Glomerular endothelial cell (primary cell): ENCODE measurements around the gene MSLN. TPM values are rescaled to one million over a fixed set of nuclear protein-coding genes. Genes with fewer than 3 reads are reported as not detected.
"Not testable (repeated sequence)": the region's sequence is repeated elsewhere in the genome, so short reads cannot be mapped to it uniquely, and the experiment has no call there.

Source experiments
- DNase-seq: peaks from one replicate; pipeline ENCODE4 v3.0.0-alpha.2; 2011; ENCODE audit warnings: low read depth, low spot score; ENCODE audit errors: extremely low read depth
- total RNA-seq: library from RNA; depleted of rRNA; stranded (reverse); fragments of >200 nt; gene quantifications from 2 replicates; pipeline ENCODE4 v1.2.3, GENCODE V29; 2015

Gene MSLN
- total RNA-seq, 1 donor from 2014 or later = 2.1 TPM

DNA sequence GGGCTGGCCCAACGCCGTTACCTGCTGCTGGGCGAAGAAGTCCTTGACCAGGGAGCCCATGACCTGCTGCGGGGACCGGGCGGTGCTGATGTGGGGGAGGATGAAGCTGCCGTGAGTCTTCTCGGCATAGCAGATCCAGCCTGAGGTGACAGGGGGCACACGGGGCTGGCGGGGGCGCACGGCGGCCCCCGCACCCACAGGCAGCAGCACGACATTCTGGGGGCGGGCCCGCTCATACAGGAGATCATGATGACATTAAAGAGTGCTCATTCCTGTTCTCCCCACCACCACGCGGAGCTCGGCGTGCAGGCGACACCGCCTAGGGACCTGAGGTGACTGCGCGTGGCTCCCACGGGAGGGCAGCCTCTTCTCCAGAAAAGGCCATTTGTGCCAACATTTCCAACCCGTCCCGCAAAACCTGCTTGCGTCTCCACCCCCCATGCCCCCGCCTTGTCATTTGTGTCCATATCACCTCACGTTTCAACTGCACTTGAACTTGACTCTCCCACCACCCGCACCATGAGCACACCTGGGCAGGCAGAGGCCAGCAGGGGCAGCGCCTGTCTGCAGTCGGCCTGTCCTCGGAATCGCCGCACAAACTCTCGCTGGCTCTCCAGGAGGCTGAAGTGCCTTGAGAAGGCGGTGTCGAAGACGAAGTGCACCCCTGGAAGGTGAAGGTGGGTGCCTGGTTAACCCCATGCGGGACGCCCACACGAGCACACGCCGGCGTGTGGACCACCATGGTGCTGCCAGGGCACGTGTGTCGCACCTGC lies 26.1 kb upstream of the MSLN start:
- no peak for DNase-seq

DNA sequence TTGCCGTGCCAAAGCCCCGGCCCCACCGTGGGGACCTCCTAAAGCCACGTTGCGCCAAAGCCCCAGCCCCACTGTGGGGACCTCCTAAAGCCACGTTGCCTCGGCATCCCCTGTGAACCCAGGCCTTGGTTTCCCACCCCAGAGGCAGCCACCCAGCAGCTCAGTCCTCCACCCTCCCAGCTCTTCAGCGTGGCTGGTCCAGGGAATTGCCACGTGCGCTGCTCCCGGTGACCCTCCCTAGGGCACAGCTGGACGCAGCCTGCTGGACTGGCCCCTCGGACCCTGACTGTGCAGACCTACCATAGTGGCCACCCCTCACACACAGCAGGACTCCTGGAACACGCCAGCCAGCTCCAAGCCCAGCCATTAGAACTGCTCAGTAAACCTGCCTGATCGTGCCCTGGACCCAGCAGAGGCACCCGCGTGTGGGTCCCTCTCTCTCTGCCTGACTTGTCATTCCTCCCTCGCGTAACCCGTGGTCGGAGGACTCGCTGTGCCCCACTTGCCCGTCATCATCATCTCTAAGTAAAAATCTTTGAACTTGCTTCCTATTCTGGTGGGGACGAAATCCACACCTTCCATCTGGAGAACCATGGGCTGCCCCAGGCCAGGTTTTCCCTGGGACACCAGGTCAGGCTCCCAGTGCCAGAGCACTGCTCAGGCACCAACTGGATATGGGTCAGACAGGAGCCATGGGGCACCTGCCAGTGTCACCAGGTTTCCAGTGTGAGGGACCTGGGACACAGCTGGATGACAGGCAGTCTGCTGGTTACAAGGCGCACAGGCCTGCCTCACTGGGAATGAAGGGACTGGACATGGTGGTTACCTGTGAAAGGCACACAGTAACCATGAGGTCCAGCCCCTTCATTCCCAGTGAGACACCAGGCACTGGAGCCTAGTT lies 25.3 kb upstream of the MSLN start:
- no peak for DNase-seq

DNA sequence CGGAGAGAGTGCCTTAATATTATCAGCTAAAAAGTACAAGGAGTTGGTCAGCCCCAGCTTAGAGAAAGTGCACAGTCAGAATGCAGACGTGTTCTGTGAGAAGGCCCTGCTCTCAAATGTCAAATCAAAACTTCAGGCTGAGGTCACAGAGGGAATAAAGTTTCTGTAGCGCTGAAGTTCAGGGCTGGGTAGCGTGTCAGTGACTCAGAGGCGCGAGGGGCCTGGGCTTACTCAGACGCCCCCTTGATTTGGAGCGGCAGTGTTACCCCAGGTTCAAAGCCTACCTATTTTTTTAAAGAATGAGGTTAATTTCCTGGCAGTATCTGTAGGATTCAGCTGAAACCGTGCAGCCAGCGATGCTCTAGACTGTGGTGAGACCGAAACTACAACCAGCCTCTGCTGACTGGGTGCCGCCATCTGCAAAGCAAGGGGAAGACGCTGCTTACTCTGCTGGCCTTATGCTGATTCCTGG lies 24.5 kb upstream of the MSLN start:
- no peak for DNase-seq

DNA sequence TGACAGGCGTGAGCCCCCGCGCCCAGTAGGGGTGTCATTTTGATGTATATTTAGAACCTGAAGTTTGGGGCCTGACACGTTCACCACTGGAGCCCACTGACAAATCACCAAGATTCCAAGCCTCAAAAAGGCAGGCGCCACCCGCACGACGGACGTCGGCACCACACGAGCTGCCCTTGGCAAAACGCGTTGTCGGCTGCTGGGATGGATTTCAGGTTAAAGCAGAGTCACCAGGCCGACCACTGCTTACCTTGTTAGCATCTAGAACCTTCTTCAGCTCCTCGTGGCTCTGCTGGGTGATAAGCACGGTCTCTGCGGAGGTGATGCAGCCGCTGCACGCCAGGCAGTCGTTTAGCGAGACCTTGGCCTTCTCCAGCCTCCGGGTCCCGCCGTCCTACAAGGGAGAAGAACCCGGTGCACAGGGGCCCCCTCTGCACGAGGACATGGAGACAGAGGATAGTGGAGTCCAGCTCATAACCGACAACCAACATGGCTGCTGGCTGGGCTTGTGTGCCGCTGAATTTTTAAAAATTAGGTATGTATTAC lies 23.5 kb upstream of the MSLN start:
- DNase-seq = no peak

DNA sequence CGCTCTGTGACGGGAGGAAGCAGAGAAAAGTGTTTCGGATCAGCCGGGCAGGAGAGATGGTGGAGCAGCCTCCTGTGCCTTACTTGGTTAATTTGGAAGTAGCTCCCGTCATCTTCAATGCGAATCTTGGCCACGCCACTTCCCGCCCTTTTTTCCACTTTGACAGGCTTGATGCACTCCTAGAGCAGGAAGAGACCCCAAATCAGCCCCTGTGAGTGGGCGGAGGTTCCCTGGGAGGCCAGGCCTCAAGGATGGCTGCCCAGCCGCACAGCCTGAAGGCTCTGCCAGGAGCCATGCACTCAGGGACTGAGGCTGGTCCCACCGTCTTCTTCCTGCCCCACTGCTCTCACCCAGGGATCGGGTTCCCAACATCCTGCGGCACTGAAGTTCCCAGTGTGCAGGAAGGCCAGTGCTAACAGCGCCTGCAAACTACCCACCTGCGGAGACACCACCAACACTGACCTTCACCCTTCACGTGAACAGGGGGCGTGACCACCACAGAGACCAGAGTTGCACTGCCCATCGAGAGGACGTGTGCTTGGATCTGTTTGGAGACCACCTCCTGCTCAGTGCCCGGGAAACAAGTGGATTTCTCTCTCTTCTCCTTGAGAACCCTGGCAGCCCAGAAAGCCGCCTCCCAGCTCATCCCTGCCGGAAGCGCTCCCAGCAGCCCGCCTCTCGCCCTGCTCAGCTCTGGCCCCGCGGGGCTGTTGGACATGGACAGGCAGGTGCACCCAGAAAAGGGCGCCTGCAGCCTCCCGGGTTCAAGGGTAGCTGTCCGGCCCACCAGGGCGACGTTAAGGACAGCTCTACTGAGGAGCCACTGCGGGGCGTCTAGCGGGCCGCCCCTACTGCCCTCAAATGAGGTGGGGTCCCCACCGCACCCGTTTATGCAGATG lies 20.7 kb upstream of the MSLN start:
- no peak for DNase-seq

DNA sequence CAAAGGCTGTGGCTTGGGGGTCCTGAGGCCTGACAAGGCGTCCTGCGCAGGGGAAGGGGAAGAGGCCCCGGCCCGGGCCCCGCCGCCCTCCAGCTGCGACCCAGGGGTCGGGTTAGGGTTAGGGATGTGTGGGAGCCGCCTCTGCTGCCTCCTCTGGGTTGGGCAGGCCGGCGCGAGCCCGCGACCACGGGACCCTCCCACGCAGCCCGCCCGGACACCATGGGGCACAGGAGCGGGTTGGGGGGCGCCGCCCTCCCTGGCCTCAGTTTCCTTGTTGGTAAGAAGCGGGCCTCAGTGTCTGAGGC lies 20.1 kb upstream of the MSLN start:
- no peak for DNase-seq

DNA sequence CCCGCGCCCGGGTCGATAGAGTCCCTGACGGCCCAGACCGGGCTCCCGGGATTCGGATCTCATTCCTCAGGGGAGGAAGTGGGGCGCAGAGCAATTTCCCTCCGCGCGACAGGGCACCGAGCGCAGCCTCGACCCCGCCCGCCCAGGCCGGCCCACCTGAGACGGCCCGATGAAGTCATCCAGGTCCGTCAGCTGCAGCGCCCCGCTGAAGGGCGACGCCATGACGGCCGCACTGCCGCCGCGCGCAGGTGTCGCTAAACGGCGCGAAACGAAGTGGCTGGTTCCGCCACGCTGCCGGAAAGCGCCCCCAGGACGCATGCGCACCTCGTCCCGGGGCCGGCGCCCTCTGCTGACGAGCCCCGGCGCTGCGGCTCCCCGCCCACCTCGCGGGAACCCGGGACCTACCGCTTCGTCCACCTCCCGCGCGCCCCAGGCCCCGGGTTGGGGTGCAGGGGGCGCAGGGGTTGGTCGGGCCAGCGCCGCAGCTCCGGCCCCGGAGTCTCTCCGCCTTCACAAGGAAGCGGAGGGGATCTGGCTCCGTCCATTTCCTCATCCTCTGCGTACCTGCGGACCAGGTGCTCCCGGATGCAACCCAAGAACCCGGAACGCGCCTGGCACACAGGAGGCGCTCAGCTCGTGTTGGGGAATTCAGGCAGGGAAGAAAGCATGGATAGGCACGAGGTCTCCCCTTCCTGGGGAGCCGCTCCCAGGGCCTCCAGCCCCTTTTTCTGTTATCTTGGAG lies 19.6 kb upstream of the MSLN start, which contains the start of gene CIAO3:
Gene CIAO3, minus strand, starts transcription at position 234 of the 742 bp plus-strand sequence. Its CDS starts 12 bp downstream, at position 222.
- DNase-seq = peak; percentile 16

DNA sequence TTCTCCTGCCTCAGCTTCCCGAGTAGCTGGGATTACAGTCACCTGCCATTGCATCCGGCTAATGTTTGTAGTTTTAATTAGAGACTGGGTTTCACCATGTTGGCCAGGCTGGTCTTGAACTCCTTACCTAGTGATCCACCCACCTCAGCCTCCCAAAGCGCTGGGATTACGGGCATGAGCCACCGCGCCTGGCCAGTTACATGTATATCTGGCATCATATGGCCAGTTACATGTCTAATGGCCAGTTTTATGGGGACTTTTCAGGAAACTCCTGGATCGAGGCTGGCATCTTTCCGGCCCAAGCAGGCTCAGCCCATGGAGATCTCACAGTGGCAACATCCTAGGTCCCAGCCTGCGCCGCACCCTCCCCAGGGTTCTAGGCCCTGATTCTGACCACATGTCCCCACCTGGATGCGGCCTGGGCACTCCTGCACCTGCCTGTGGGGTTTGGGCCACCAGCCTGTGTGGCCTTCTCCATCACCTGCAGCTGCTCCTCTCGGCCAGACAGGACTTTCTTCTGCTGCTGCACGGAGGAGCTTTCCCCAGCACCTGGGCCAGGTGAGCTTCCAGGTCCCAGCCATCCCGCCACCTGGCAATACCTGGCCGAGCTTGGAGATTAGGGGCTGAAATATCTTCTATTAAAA lies 18.4 kb upstream of the MSLN start:
- DNase-seq = no peak

DNA sequence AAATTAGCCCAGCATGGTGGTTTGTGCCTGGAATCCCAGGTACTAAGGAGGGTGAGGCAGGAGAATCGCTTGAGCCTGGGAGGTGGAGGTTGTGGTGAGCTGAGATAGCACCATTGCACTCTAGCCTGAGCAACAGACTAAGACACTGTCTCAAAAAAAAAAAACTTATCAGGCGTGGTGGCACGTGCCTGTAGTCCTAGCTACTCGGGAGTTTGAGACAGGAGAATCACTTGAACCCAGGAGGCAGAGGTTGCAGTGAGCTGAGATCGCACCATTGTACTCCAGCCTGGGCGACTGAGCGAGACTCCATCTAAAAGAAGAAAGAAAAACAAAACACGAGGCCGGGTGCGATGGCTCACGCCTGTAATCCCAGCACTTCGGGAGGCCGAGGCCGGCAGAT lies 17.6 kb upstream of the MSLN start:
- DNase-seq = not testable (repeated sequence)

DNA sequence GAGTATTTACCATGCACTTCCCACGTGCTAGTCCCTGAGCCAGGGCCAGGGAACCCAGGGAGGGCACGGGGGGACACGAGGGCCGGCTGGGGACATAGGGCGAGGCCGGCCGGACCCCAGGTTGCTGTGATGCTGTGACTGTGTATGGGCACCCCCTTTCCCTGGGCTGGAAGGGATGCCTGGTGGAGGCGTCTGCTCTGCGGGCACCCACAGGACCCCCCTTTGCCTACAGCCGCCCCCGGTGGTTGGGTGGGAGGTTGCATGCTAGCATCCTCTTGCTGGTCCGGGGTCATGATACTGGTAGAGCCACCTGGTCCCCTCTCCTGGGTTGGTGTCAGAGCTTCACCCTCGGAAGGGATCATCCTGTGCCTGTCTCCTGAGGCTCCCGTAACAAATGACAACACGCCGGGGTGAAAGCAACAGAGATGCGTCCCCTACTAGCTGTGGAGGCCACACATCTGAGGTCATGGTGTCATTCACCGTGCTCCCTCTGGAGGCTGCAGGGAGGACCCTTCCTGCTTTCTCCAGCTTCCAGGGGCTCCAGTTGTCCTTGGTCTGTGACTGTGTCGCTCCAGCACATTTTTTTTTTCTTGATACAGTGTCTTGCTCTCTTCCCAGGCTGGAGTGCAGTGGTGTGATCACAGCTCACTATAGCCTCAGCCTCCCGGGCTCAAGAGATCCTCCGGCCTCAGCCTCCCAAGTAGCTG lies 16.6 kb upstream of the MSLN start:
- no peak for DNase-seq

DNA sequence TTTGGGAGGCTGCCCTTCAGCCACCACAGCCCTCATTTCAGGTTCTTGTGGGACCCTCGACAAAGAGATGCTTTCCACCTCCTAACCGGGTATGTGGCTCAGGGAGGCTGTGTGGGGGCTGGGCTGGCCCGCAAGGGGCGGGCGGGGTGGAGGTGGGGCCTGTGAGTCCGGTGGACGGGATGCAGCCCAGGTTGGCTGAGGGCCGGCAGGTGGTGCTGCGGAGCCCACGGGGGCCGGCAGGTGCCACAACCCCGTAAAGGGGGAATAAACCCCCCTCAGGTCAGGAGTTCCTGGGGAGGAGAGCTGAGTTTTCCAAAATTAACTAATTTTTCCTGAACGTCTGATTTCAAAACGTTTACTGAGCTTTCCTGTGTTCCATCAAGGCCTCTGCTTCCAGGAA lies 14.8 kb upstream of the MSLN start:
- no peak for DNase-seq

DNA sequence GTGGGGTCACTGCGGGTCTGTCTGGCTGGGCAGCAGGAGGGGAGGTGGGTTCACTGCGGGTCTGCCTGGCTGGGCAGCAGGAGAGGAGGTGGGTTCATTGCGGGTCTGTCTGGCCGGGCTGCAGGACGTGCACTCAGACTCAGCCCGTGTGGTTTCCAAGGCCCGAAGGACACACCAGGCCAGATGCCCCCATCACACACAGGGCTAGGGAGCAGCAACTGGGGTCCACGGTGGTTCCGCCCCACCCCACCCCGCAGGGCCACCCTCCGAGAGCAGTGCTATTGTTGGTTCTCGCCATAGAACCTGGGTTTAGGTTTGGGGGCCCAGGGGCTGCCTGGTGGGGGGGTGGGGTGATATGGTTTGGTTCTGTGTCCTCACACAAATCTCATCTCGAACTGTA lies 13.9 kb upstream of the MSLN start:
- no peak for DNase-seq

DNA sequence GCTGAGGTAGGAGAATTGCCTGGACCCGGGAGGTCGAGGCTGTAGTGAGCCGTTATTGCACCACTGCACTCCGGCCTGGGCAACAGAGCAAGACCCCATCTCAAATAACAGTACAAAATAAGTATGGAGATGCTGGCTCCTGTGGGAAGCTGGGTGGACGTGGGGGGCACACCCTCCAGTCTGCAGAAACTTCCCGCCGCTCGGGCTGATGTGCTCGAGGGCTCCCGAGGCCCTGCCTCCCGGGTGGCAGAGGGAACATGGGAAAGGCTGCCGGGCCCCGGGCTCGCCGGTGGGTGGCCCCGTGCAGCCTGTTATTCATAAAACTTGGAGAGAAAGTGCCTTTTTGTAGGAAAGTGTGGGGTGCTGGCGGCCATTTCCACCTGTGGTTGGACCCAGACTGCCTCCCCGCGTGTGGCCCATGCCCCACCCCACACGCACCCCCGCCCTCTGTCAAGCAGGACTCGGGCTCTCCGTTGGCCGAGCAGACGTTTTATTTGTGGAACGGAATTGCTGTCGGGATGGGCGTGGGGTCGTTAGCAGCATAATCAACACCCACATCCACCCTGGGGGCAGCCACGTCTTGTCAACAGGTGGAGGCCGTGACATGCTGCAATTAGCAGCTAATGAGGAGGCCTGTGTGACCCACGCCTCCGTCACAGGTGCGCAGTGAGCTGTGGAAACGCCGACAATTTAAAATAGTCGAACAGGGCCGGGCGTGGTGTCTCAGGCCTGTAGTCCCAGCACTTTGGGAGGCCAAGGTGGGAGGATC lies 12.4 kb upstream of the MSLN start:
- DNase-seq = no peak

DNA sequence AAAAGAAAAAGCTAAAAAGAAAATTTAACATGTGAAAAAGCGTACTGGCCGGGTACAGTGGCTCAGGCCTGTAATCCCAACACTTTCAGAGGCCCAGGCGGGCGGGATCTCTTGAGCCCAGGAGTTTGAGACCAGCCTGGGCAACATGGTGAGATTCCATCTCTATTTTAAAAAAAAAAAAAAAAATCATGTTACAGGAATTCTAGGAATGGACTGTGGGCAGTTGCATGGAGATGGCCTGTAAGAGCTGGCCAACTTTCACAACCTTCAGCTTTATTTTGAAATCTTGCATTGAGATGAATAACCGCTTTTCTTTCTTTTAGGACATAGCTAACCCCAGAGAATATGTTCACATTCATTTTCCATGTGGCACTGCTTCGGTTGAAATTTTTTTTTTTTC lies 11.5 kb upstream of the MSLN start:
- DNase-seq = no peak

DNA sequence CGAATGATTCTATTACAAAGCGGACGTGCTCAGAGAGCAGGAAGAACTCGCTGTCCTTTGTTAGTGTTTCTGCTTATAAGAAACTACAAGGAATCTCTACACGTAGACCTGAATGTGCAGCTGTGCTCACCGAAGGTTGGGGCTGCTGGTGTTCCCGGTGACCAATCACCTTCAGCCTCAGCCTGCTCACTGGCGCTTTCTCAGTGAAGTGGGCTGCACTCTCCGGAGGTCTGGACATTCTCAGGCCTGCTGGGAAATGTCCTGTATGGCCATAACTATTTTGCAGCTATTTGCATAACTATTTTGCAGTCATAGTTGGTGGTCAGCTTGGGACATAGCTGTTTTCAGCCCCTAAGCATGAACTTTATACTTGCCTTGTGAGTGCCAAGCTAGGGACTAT lies 10.0 kb upstream of the MSLN start:
- no peak for DNase-seq

DNA sequence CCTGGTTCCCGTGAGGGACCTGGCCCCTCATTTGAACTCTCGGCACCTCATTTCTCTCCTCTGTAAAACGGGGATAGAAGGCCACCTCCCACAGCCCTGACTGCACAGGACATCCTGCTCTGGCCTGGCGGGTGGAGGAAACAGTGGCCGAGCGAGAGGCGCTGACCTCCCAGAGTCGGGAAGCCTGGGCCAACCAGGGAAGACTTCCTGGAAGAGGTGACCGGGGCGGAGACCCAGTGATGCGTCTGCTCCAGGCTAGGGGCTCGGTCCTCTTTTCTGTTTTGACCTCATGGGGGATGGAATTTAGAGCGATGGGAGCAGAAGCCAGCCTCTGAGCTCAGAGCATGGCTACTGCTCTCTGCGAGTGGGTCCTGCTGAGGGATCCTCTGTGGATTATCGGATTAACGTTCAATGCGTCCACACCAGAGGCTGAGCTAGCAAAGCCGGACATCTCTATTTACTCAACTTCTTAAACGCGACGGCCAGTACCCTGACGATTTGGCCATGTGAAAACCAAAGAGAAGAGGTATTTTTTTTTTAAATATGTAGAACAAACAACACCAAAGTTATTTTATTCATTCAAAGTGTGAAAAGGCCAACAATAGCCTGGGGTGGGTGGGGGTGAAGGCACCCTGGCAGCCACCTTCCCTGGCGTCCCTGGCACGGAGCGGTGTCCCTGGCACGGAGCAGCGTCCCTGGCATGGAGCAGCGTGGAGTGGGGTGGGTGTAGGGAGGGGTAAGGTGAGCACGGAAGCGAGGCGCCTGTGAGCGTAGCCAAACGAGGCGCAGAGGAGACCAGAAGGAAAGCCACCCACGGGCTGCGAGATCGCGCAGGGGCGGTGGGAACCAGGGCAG lies 9.2 kb upstream of the MSLN start:
- DNase-seq = no peak

DNA sequence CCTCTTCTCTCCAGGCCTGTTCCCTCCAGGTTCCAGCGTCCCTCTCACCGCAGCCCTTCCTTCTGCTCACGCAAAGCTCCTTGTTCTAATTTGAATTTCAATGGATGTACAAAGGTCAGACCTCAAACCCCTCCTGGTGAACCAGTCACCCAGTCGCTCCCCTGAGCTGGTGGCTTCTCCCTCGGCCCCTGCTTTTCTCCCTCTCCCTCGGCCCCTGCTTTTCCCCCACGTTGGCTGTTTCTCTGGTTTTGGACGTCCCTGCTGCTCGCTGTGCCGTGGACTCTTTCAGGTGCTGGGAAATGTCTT lies 8.6 kb upstream of the MSLN start:
- DNase-seq = no peak
